ENCODE measurements around the gene TBPL1. TPM values are rescaled to one million over a fixed set of nuclear protein-coding genes. Genes with fewer than 3 reads are reported as not detected.
"Not testable (repeated sequence)": the region's sequence is repeated elsewhere in the genome, so short reads cannot be mapped to it uniquely, and the experiment has no call there.

TBPL1 gene
- total and polyA plus RNA-seq, 9 donors: 14.9 to 25.0 (median 22.7) TPM

GRCh38 chr6:133923938-133924593 lies 29.0 kb upstream of the TBPL1 start:
- 45% methylated on average over 2 of the region's 6 CpGs for WGBS (ENCODE audit: insufficient coverage)
- H3K4me1 ChIP-seq (ENCODE audit: control insufficient read depth, insufficient read depth, low read length): no peaks in the 10 kb centered on the region
- H3K9me3 ChIP-seq (replicated peaks; ENCODE audit: control insufficient read depth, low read depth, low read length): no peaks in the 10 kb centered on the region
- peak; percentile 86 for DNase-seq
- no peaks in the 10 kb centered on the region for H3K36me3 ChIP-seq (ENCODE audit: control insufficient read depth, insufficient read depth, low read length)
- no peak overlapping the region for H3K27ac ChIP-seq (ENCODE audit: low read length)
- no peak overlapping the region for H3K4me3 ChIP-seq (ENCODE audit: low read length)
- H3K27me3 ChIP-seq (ENCODE audit: control insufficient read depth, insufficient read depth, low read length): peaks cover 4% of the 10 kb centered on the region

GRCh38 chr6:133931221-133931620 lies 21.8 kb upstream of the TBPL1 start:
- 66% methylated on average over 6 of the region's 6 CpGs for WGBS (ENCODE audit: insufficient coverage)
- not testable (repeated sequence) for H3K4me3 ChIP-seq (ENCODE audit: low read length)

GRCh38 chr6:133936352-133936751 lies 16.7 kb upstream of the TBPL1 start:
- no CpG with 5 or more reads among the region's 3 CpGs for WGBS (ENCODE audit: insufficient coverage)
- H3K9me3 ChIP-seq (replicated peaks; ENCODE audit: control insufficient read depth, low read depth, low read length); H3K27ac ChIP-seq (ENCODE audit: low read length); H3K4me3 ChIP-seq (ENCODE audit: low read length); DNase-seq; H3K4me1 ChIP-seq (ENCODE audit: control insufficient read depth, insufficient read depth, low read length); H3K27me3 ChIP-seq (ENCODE audit: control insufficient read depth, insufficient read depth, low read length); H3K36me3 ChIP-seq (ENCODE audit: control insufficient read depth, insufficient read depth, low read length): not testable (repeated sequence)

More at GRCh38 chr6:133931221-133931620, 21.8 kb upstream of the TBPL1 start:
- not testable (repeated sequence) for H3K4me1 ChIP-seq (ENCODE audit: control insufficient read depth, insufficient read depth, low read length); H3K36me3 ChIP-seq (ENCODE audit: control insufficient read depth, insufficient read depth, low read length); H3K27ac ChIP-seq (ENCODE audit: low read length); H3K27me3 ChIP-seq (ENCODE audit: control insufficient read depth, insufficient read depth, low read length); H3K9me3 ChIP-seq (replicated peaks; ENCODE audit: control insufficient read depth, low read depth, low read length); DNase-seq

GRCh38 chr6:133937909-133938308 lies 15.1 kb upstream of the TBPL1 start:
- no peak overlapping the region for H3K4me3 ChIP-seq (ENCODE audit: low read length)
- H3K27me3 ChIP-seq (ENCODE audit: control insufficient read depth, insufficient read depth, low read length): no peaks in the 10 kb centered on the region
- no peaks in the 10 kb centered on the region for H3K36me3 ChIP-seq (ENCODE audit: control insufficient read depth, insufficient read depth, low read length)

GRCh38 chr6:133938533-133938932 lies 14.5 kb upstream of the TBPL1 start:
- Histone ChIP-seq H3K4me3 (ENCODE audit: low read length) (no peak overlapping the region), H3K27me3 (ENCODE audit: control insufficient read depth, insufficient read depth, low read length) (no peaks in the 10 kb centered on the region), H3K27ac (ENCODE audit: low read length) (no peak overlapping the region), H3K9me3 (replicated peaks; ENCODE audit: control insufficient read depth, low read depth, low read length) (no peaks in the 10 kb centered on the region), H3K36me3 (ENCODE audit: control insufficient read depth, insufficient read depth, low read length) (no peaks in the 10 kb centered on the region), H3K4me1 (ENCODE audit: control insufficient read depth, insufficient read depth, low read length) (no peaks in the 10 kb centered on the region)
- no CpG with 5 or more reads among the region's 1 CpG for WGBS (ENCODE audit: insufficient coverage)
- DNase-seq: no peak

More at GRCh38 chr6:133937909-133938308, 15.1 kb upstream of the TBPL1 start:
- no peaks in the 10 kb centered on the region for H3K4me1 ChIP-seq (ENCODE audit: control insufficient read depth, insufficient read depth, low read length)
- no peak overlapping the region for H3K27ac ChIP-seq (ENCODE audit: low read length)
- no peak for DNase-seq
- peaks cover 2% of the 10 kb centered on the region for H3K9me3 ChIP-seq (replicated peaks; ENCODE audit: control insufficient read depth, low read depth, low read length)

- Histone ChIP-seq H3K27me3 (ENCODE audit: control insufficient read depth, insufficient read depth, low read length) (no peaks in the 10 kb centered on the region), H3K27ac (ENCODE audit: low read length) (no peak overlapping the region), H3K36me3 (ENCODE audit: control insufficient read depth, insufficient read depth, low read length) (no peaks in the 10 kb centered on the region), H3K9me3 (replicated peaks; ENCODE audit: control insufficient read depth, low read depth, low read length) (no peaks in the 10 kb centered on the region), H3K4me3 (ENCODE audit: low read length) (no peak overlapping the region), H3K4me1 (ENCODE audit: control insufficient read depth, insufficient read depth, low read length) (no peaks in the 10 kb centered on the region)
- DNase-seq: no peak
- 40% methylated on average over 1 of the region's 8 CpGs for WGBS (ENCODE audit: insufficient coverage)
Measured at GRCh38 chr6:133939778-133940667, 13.0 kb upstream of the TBPL1 start.

- H3K4me1 ChIP-seq (ENCODE audit: control insufficient read depth, insufficient read depth, low read length): no peaks in the 10 kb centered on the region
- no CpG with 5 or more reads among the region's 3 CpGs for WGBS (ENCODE audit: insufficient coverage)
- DNase-seq: no peak
- no peaks in the 10 kb centered on the region for H3K9me3 ChIP-seq (replicated peaks; ENCODE audit: control insufficient read depth, low read depth, low read length)
- no peak overlapping the region for H3K4me3 ChIP-seq (ENCODE audit: low read length)
- no peaks in the 10 kb centered on the region for H3K36me3 ChIP-seq (ENCODE audit: control insufficient read depth, insufficient read depth, low read length)
- no peak overlapping the region for H3K27ac ChIP-seq (ENCODE audit: low read length)
- H3K27me3 ChIP-seq (ENCODE audit: control insufficient read depth, insufficient read depth, low read length): peaks cover 2% of the 10 kb centered on the region
Measured at GRCh38 chr6:133945158-133945557, 7.9 kb upstream of the TBPL1 start.

- H3K9me3 ChIP-seq (replicated peaks; ENCODE audit: control insufficient read depth, low read depth, low read length): no peaks in the 10 kb centered on the region
- no peaks in the 10 kb centered on the region for H3K4me1 ChIP-seq (ENCODE audit: control insufficient read depth, insufficient read depth, low read length)
- peaks cover 2% of the 10 kb centered on the region for H3K27me3 ChIP-seq (ENCODE audit: control insufficient read depth, insufficient read depth, low read length)
- H3K27ac ChIP-seq (ENCODE audit: low read length): no peak overlapping the region
- no peaks in the 10 kb centered on the region for H3K36me3 ChIP-seq (ENCODE audit: control insufficient read depth, insufficient read depth, low read length)
- WGBS (ENCODE audit: insufficient coverage): no CpG with 5 or more reads among the region's 1 CpG
- no peak for DNase-seq
- no peak overlapping the region for H3K4me3 ChIP-seq (ENCODE audit: low read length)
Measured at GRCh38 chr6:133947302-133947900, 5.6 kb upstream of the TBPL1 start.

- DNase-seq: no peak
- Histone ChIP-seq H3K4me1 (ENCODE audit: control insufficient read depth, insufficient read depth, low read length) (no peaks in the 10 kb centered on the region), H3K4me3 (ENCODE audit: low read length) (no peak overlapping the region), H3K27ac (ENCODE audit: low read length) (no peak overlapping the region), H3K36me3 (ENCODE audit: control insufficient read depth, insufficient read depth, low read length) (no peaks in the 10 kb centered on the region), H3K9me3 (replicated peaks; ENCODE audit: control insufficient read depth, low read depth, low read length) (no peaks in the 10 kb centered on the region), H3K27me3 (ENCODE audit: control insufficient read depth, insufficient read depth, low read length) (peaks cover 2% of the 10 kb centered on the region)
- no CpG with 5 or more reads among the region's 2 CpGs for WGBS (ENCODE audit: insufficient coverage)
Measured at GRCh38 chr6:133948472-133948871, 4.6 kb upstream of the TBPL1 start.

GRCh38 chr6:133951227-133951626 lies 1.8 kb upstream of the TBPL1 start:
- WGBS (ENCODE audit: insufficient coverage): 80% methylated on average over 4 of the region's 4 CpGs
- H3K4me3 ChIP-seq (ENCODE audit: low read length): peak overlapping the region; percentile 83

More at GRCh38 chr6:133951227-133951626, 1.8 kb upstream of the TBPL1 start:
- Histone ChIP-seq H3K27ac (ENCODE audit: low read length) (no peak overlapping the region), H3K4me1 (ENCODE audit: control insufficient read depth, insufficient read depth, low read length) (peaks cover 5% of the 10 kb centered on the region), H3K27me3 (ENCODE audit: control insufficient read depth, insufficient read depth, low read length) (peaks cover 2% of the 10 kb centered on the region), H3K36me3 (ENCODE audit: control insufficient read depth, insufficient read depth, low read length) (no peaks in the 10 kb centered on the region), H3K9me3 (replicated peaks; ENCODE audit: control insufficient read depth, low read depth, low read length) (no peaks in the 10 kb centered on the region)
- DNase-seq: no peak
